GM23248 (cell line): ENCODE measurements around the gene GHR.

ENCODE experiments used
- EZH2 ChIP-seq: fragments of 200-600 bp; sonication (generic); IDR thresholded peaks from 2 replicates; pipeline ENCODE4 v1.6.1; 2018; ENCODE audit warnings: antibody characterized with exemption, mild to moderate bottlenecking; ENCODE audit not compliant: insufficient read depth, poor library complexity, severe bottlenecking
- EZH2phosphoT487 ChIP-seq: fragments of 200-600 bp; sonication (generic); IDR thresholded peaks from 2 replicates; pipeline ENCODE4 v1.6.1; 2018; ENCODE audit warnings: antibody characterized with exemption, moderate library complexity, mild to moderate bottlenecking, low read depth; ENCODE audit not compliant: insufficient read depth

- no peak for TF ChIP-seq EZH2
- TF ChIP-seq EZH2phosphoT487: no peak
Measured at GRCh38 chr5:42555010-42555409, 131.8 kb downstream of the GHR start.
